NCI-H1105 (cell line): ENCODE results near the gene SYNJ1.
A peak's percentile ranks its signal among the peaks of the same experiment; 100 is the strongest.
"Not testable (repeated sequence)": the region's sequence is repeated elsewhere in the genome, so short reads cannot be mapped to it uniquely, and the experiment has no call there.

Experiments
- DNase-seq: peaks from one replicate; lab custom pipeline; 2025; lab: John Stamatoyannopoulos, UW

Gene SYNJ1

DNA sequence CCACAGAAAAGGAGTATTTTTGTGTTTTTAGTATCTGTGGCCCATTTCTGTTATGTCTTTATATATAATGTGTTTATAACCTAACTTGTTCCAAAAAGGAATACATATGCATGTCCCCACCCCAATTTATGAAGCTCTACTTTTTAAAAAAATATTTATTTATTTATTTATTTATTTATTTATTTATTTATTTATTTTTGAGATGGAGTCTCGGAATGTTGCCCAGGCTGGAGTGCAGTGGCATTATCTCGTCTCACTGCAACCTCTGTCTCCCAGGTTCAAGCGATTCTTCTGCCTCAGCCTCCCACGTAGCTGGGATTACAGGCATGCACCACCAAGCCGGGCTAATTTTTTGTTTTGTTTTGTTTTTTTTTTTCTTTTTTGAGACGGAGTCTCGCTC, 32.3 kb downstream of the SYNJ1 start:
- not testable (repeated sequence) for DNase-seq

DNA sequence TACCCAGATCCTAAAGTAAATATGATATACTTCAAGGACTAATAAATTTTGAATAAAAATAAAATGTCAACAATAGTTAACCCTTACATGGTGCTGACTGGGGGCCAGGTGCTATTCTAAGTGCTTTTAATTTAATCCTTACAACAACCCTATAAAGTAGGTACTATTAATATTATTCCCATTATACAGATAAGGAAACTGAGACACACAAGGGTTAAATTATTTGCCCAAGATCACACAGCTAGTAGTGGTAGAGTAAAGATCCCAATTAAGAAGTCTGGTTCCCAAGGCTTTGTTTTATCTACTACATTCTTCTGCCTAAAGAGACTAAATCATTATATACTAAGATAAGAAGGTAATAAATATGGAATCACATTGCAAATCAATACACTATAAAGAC, 34.2 kb downstream of the SYNJ1 start:
- DNase-seq, result no peak

DNA sequence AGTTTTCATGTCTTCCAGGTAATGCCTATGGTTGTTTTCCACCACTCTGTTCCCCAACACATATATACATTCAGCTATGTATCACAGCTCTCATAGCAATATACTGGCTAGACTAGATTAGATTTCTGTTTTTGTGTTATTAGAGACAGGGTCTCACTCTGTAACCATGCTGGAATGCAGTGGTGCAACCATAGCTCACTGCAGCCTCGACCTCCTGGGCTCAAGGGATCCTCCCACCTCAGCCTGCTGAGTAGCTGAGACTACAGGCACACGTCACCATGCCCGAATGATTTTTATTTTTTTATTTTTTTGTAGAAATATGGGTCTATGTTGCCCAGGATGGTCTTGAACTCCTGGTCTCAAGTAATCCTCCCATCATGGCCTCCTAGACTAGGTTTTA, 37.7 kb downstream of the SYNJ1 start:
- DNase-seq, result no peak

DNA sequence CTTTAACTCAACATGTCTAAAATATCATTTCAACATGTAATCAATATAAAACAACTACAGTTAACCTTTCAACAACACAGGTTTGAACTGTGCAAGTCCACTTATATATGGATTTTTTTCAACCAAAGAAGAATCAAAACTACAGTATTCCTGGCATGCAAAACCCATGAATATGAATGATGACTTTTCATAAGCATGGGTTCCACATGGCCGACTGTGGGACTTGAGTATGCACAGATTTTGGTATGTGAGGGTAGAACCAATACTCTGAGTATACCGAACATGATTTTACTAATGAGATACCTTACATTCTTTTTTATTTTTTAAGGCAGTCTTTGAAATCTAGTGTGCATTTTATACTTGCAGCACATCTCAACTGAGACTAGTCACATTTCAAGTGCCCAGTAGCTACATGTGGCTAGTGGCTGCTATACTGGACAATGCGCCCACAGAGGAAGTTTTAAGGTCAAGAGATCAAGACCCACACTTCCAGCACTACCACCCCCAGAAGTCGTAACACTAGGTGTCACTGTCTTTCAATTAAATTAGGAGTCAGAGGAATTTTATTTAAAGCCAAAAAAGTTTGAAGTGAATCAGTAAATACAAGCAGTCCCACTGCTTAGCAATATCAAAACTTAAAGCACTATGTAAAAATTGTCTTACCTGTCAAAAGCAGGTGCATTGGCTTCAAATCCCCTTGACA, 40.0 kb downstream of the SYNJ1 start:
- DNase-seq, result no peak

DNA sequence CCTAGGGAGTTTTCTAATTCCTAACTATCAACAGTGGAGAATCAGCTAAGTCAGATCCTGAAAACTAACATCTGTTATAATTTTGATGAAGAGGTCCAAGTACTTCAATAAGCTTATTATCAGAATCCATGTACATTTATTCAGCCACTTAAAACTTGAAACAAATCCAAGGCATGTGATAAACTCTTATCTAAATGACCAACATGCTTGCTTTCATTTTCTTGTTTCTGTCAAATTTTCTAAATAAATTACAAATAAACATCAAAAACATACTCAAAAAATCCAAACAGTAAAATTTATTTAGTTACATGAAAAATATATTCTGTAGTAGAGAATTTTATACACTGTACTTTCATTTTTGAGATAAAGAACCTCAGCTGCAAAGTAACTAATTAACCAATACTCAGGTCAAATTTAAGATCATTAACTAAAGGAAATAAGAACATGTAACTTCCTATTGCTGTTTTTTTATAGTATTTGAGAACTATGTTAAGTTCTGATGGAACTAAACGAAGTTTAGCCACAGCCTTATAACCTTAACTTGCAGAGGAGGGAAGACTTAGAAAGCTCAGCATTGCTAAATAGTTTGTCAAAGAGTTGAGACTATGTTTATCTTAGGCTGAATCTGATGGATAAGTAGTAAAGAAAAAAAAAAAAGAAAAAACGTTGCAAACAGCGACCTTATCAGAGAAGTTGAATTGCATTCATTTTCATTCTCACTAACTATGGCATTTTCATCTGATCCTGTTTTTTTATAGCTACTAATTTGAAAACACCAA, 44.9 kb downstream of the SYNJ1 start:
- DNase-seq, result no peak

DNA sequence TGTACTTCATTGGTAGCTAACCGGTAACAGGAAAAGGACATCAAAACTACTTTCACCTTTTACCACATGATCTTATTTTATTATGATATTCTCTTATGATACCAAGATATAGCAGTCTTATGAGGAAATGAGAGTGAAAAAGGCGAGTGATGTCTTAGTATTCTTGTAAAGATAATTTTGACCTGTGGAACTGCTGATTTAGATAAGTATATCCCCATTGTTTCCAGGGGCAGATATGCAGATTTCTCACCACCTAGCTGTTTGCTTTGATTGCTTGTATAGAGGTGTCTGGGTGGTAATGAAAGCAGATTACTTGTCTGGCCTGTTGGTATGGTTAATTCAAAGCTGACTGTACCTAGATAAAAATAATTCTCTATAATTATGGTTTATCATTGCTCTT, 53.1 kb downstream of the SYNJ1 start:
- no peak for DNase-seq

DNA sequence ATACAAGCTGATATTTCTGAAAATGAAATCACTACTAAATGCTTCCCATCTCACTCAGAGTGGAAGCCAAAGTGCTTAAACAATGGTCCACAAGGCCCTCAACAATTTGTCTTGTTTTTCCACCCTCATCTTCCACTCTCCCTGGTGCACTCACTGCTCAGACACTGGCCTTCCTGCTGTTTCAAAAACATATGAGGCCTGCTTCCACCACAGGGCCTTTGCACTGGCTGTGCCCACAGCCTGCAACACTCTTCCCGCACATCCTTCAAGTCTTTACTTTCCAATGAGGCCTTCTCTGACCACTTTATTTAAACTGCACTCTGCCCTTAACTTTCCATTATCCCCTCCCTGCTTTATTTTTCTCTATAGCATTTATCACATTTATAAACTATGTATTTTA, 53.8 kb downstream of the SYNJ1 start:
- no peak for DNase-seq

DNA sequence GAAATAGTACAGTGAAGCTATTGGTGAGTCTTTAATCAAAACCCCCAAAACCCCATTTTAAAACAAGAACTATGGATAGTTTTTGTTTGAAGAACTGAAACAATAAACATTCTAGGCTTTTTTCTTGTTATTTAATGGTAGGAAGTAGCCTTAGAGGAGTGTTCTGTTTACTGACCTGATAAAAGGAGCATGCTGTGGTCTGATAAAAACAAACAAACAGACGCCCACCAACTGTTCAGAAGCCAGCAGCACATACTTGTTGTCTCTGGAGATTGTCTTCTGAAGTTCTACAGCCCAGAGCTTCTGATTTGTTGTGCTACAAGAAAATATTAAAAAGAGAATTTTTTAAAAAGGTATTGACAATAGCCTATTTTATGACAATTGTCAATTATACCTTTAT, 61.6 kb downstream of the SYNJ1 start:
- no peak for DNase-seq

DNA sequence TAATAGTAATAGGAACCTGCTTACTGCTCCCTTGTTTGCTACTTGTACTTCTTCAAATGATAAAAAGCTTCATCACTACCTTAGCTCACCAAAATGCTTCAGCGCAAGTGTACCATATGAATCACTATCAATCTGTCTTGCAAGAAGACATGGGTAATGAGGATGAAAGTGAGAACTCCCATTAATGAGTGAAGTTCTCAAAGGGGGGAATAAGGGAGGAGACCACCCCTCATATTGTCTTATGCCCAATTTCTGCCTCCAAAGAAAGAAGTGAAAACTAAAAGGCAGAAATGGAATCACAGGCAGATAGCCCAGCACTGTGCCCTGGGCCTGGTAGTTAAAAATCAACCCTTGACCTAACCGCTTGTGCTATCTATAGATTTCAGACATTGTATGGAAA, 63.7 kb downstream of the SYNJ1 start:
- DNase-seq, result not testable (repeated sequence)

DNA sequence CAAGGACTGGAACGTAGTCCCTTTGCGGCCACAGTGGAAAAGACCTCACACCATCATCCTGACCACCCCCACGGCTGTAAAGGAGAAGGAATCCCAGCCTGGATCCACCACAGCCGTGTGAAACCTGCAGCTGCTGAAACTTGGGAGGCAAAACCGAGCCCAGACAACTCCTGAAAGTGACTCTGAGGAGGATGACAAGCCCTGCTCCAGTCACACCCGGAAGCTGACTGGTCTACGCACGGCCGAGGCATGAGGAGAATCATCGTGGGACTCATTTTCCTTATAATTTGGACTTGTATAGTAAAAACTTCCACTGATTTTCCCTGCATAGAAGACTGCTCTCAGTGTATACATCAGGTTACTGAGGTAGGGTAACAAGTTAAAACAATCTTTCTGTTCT, 65.8 kb downstream of the SYNJ1 start:
- not testable (repeated sequence) for DNase-seq

DNA sequence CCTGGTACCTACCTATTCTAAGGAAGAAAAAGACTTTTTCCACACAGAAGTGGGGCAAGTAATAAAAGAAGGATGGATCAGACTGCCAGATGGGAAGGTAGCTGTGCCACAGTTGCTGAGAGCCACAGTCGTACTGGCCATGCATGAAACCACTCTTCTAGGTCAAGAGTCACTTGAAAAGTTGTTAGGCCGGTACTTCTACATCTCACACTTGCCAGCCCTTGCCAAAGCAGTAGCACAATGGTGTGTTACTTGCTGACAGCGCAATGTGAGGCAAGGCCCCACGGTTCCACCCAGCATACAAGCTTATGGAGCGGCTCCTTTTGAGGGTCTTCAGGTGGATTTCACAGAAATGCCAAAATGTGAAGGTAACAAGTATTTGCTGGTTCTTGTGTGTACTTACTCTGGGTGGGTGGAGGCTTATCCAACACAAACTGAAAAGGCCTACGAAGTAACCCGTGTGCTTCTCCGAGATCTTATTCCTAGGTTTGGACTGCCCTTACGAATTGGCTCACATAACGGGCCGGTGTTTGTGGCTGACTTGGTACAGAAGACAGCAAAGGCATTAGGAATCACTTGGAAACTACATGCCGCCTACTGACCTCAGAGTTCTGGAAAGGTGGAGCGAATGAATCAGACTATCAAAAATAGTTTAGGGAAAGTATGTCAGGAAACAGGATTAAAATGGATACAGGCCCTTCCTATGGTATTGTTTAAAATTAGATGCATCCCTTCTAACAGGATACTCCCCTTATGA, 66.6 kb downstream of the SYNJ1 start:
- not testable (repeated sequence) for DNase-seq

DNA sequence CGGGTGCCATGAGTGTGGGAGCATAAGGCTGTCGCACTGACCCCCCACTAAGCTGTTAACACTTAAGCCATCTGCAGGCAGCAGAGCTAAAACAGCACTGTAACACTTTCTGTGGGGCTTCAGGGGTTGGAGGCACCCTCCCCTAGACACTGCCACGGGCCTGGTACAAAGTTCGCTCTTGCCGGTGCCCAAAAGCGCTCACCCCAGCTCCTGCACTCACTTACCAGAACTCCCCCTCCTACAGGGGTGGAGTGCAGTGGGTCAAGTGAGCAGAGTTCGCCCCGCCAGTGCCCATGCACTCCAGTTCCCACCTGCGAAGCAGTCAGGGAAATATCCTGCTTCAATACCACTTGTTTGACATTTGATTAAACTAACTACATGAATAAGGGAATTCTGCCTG, 69.3 kb downstream of the SYNJ1 start:
- DNase-seq, result no peak

DNA sequence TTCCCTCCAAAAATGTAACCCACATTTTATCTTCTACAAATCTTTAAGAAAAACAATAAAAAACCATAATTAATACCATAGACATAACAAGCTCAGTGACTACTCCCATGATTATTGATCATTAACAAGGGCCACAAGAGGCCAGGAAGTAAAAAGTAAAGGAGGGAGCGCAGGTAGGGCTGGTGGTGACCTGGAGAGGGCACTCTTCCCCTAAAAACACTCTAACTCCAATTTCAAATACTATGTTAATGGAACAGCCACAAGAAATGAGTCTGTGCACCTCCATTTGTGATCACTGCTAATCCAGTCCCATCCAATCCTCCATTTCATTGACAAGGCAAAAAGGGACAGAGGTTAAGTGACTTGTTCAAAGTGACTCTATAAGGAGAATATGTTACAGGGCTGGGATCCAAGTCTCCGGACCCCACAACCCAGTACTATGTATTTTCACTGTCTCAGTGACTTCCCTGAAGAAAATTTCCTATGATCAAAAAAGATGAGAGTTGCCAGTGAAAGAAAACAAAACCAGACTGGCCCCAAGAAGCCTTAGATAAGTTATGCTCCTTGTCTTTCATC, 74.4 kb downstream of the SYNJ1 start:
- DNase-seq, result peak; percentile 0

DNA sequence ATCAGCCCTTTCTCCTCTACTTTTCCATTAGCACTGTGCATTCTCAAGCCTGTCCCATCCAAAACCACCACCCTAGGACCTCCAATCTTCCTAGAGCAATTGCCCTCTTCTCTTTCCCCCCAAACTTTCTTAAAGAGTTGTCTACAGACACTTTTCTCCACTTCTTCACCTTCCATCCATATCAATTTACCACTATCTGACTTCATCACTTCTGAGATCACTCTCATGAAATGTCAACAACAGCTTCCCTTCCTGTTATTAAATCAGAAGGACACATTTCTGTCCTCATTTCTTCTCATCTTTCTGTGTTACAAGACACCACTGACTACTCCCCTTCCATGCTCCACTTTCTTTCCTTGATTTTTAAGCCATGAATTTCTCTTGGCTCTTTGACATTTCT, 79.6 kb downstream of the SYNJ1 start:
- no peak for DNase-seq

DNA sequence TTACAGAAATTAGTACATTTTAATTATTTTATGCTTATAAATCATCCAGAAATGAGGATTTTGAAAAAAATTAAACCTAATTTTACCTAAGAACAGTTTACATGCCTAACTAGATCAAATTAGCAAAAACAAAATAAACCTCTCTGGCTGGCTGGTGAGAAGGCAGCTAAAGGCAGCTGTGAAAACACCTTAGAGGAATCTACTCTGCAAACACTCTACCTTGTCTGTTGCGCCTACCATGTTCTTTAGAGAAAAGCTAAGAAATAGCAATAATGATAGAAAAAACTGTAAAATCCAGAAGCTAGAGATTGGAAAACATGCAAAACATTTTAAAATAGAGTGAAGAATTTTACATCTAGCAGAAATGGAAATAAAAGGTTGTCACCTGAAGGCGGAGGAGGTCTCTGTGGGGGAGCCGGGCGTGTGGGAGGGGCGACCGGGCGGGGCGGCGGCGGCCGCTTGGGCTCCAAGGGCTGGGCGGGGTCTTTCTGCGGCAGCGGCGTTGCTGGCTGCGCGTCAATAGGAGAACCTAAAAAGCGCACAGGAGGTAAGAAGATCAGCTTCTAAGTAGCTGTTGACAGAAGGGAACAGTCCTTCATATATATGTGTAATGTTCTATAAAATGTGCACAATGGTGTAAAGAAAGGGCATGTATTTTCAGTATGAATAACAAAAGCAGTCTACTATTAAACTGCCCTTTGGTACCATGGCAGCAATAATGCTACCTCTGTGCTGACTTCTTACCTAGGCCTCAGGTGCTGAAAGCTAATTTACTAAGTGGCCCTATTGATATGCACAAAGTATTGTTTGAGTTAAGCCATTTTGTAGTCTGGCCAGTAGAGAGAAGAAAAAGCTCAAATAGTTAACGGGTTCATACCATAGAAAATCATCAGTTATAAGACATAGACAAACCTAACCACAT, 82.3 kb downstream of the SYNJ1 start:
- no peak for DNase-seq

DNA sequence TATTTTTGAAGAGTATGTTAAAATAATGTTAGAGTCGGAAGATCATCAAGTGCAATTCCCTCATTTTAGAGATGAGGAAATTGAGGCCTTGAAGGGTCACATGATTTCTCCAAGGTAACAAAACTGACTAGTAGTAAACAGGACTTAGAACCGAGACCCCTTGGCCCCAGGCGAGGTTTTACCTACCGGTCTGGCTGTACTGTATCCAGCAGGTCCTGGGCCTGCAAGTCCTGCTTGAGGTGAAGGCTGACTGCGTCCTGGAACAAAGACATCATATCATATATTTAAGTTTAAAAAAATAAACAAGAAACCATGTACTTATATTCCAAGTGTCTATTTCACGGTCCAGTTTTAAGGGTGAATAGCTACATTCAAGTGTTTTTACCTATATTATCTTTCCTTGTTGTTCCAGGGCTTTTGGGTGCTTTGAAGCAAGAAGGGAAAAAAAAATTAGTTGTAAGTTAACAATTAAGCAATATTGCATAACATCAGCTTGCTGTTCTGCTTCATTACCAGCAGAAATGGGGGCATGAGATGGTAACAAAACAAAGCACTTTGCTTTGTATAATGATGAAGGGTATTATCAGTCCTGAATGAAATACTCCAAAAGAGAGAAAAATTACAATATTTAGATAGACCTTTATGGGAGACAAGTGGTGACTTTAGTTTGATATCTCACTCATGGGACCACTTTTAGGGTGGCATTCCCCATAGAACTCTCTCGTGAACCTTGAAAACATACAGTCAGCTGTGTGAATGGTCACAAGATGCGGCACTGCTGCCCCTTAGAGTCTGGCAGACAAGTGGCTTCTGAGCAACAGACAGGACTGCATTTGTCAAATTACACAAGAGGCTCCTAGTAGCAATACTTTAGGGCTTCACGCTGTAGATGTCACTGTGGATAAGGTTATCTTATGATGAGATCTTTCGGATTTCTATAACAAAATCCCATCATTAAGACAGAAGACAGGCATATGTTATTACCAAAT, 85.8 kb downstream of the SYNJ1 start:
- no peak for DNase-seq

DNA sequence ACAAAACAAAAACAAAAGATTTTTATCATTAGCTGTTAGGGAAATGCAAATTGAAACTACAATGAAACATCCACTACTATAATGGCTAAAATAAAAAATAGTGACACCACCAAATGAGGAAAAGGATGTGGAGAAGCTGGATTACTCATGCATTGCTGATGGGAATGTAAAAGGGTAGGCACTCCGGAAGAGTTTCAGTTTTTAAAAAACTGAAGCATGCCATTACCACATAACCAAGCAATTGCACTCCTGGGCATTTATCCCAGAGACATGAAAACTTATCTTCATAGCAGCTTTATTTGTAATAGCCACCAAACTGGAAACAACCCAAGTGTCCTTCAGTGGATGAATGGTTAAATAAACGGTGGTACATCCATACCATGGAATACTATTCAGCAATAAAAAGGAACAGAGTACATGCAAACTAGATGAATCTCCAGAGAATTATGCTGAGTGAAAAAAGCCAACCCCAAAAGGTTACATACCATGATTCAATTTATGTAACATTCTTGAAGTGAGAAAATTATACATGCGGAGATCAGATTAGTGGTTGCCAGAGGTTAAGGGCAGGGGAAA, 101.1 kb downstream of the SYNJ1 start:
- DNase-seq, result no peak

DNA sequence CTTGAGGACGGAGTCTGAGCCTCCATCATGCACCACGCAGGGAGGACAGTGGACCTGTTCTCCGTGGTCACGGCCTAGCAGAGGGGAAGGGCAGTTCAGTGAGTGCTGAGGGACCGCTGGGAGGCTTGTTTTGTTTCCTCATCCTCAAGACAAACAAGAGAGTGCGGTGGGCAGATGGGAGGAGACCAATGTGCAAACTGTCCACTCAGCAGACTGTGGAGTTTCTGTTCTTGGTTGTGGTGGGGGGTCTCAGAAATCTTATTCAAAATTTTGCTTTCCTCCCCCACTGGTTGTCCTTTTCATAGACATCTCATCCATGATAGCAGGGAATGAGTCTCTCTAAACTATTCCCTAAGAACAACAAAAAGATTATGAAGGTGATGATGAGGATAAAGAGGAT, 109.6 kb downstream of the SYNJ1 start:
- not testable (repeated sequence) for DNase-seq

DNA sequence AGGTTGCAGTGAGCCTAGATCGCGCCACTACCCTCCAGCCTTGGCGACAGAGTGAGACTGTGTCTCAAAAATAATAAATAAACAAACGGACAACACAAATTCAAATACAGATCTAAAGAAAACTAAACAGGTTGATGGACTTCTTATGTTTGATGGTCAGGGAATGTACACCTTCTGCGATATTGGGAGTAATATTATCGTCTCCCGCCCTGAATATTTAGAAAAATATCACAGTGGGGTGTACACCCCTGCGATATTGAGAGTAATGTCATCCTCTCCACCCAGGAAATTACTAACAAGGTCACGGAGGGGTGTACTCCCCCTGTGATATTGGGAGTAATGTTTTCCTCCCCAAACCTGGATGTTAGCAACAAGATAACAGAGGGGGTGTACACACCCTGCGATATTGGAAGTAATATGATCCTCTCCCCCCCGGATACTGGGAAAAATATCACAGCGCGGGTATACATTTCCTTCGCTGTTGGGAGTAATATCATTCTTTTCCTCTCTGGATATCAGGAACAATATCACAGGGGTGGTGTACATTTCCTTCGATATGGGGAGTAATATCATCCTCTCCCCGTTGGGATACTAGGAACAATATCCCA, 114.3 kb downstream of the SYNJ1 start:
- no peak for DNase-seq

DNA sequence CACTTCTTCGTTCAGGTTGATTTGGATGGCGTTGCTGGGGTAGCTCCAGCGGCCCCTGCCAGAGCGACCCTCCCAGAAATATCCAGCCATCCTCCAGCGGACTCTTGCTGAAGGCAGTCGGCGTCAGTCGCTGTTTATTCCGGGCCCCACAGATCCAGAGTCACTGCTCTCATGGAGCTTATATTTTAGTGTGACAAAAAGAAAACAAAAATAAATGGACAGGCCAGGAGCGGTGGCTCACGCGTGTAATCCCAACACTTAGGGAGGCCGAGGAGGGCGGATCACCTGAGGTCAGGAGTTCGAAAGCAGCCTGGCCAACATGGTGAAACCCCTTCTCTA, 114.8 kb downstream of the SYNJ1 start:
- no peak for DNase-seq
